Rectal smooth muscle tissue (tissue), 1 donor: ENCODE results near the gene MAPT.
A peak's percentile ranks its signal among the peaks of the same experiment; 100 is the strongest.

Experiments used
- H3K27ac ChIP-seq: one replicate; pipeline ENCODE4 v1.7.0; 2013; ENCODE audit warnings: low read depth, low read length, inconsistent platforms
- H3K27me3 ChIP-seq: one replicate; pipeline ENCODE4 v1.7.0; 2013; ENCODE audit warnings: low read length; ENCODE audit not compliant: control insufficient read depth, insufficient read depth
- H3K36me3 ChIP-seq: one replicate; pipeline ENCODE4 v1.7.0; 2013; ENCODE audit warnings: low read length; ENCODE audit not compliant: control insufficient read depth, insufficient read depth
- H3K4me1 ChIP-seq: one replicate; pipeline ENCODE4 v1.7.0; 2013; ENCODE audit warnings: low read length; ENCODE audit not compliant: control insufficient read depth, insufficient read depth
- H3K4me3 ChIP-seq: one replicate; pipeline ENCODE4 v1.7.0; 2013; ENCODE audit warnings: low read length
- H3K9ac ChIP-seq: one replicate; pipeline ENCODE4 v1.7.0; 2013; ENCODE audit warnings: low read length

MAPT gene

DNA sequence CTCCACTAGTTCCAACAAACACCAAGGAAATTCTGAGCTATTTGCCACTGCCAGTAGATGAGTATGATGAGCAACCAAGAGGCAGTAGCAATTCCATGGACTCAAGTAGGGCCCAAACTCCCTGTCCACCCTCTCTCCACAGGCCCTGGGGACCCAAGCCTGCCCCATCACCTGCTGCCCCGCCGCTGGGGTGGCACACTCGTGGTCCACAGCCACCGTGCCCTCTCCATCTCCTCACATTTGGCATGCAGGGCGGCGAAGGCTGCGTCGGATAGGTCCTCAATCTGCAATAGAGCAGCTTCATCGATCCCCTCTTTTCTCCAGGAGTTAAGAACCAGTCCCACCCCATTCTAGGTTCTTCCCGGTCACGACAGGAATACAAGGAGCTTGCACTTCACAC is 138.6 kb downstream of the MAPT start:
- no peak overlapping the region for H3K9ac ChIP-seq
- H3K36me3 ChIP-seq: peaks cover 44% of the 10 kb centered on the region
- H3K4me3 ChIP-seq: no peak overlapping the region
- H3K27ac ChIP-seq: no peak overlapping the region
- H3K27me3 ChIP-seq: no peaks in the 10 kb centered on the region
- peaks cover 7% of the 10 kb centered on the region for H3K4me1 ChIP-seq

DNA sequence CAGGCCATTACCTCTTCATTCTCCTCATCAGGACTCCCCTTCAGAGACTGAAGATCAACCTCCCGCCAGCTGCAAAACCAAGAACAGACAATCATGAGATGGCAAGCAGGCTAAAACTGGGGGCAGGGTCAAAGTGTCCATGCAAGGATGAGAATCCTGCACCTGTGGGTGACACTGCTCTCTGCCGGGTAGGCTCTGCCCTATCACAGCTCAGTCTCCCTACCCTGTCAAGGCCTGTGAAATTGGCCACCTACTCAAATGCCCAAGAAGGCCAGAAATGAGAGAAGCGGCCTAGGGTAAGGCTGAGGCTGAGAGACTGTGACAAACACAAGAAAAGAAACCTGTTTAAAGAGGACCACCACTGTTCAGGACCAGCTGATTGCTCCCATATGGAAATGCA is 139.0 kb downstream of the MAPT start:
- peaks cover 7% of the 10 kb centered on the region for H3K4me1 ChIP-seq
- H3K27ac ChIP-seq: no peak overlapping the region
- H3K4me3 ChIP-seq: no peak overlapping the region
- no peaks in the 10 kb centered on the region for H3K27me3 ChIP-seq
- no peak overlapping the region for H3K9ac ChIP-seq
- peaks cover 48% of the 10 kb centered on the region for H3K36me3 ChIP-seq

DNA sequence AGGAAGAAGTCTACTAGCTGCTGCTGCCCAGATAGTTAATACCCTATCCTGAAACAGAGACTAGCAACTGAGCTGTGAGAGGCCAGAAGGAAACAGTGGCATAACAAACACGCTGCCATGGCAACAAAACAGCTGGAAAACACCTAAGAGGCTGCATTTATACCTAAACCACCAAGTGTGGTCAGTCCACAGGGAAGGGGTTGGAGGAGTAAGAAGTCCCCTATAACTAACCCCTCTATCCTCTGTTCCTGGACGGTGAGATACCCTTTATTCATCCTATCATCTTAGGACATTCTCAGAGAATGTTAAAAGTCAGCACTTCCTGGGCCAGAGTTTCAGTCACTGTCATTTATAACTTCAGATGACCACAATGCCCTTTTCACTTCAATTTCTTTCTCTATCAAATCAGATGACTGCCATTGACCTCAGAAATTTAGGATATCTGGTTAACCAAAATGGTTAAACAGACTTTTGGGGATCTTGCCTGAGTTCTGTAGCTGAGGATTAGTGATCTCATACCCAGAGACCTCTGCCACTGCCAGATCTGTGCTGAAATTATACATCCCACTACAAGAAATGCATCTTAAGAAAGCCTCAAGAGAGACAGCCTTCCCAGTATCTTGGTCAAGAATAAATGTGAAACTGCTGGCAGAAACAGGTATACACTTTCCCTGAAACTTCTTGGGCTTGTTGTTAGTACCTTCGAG is 140.9 kb downstream of the MAPT start:
- no peak overlapping the region for H3K4me3 ChIP-seq
- no peak overlapping the region for H3K27ac ChIP-seq
- no peaks in the 10 kb centered on the region for H3K27me3 ChIP-seq
- peaks cover 58% of the 10 kb centered on the region for H3K36me3 ChIP-seq
- H3K4me1 ChIP-seq: peaks cover 10% of the 10 kb centered on the region
- H3K9ac ChIP-seq: no peak overlapping the region

DNA sequence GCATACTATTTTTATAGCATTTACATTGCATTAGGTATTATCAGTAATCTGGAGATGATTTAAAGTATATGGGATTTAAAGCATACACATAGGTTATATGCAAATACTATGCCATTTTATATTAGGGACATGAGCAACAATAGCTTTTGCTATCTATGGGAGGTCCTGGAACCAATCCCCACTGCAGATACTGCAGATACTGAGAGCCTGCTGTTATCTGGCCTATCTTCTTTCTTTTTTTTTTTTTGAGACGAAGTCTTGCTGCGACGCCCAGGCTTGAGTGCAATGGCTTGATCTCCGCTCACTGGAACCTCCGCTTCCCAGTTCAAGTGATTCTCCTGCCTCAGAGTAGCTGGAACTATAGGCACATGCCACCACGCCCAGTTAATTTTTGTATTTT is 142.1 kb downstream of the MAPT start:
- Histone ChIP-seq H3K4me1 (peaks cover 10% of the 10 kb centered on the region), H3K36me3 (peaks cover 47% of the 10 kb centered on the region), H3K9ac (no peak overlapping the region), H3K27ac (no peak overlapping the region), H3K4me3 (no peak overlapping the region), H3K27me3 (no peaks in the 10 kb centered on the region)

DNA sequence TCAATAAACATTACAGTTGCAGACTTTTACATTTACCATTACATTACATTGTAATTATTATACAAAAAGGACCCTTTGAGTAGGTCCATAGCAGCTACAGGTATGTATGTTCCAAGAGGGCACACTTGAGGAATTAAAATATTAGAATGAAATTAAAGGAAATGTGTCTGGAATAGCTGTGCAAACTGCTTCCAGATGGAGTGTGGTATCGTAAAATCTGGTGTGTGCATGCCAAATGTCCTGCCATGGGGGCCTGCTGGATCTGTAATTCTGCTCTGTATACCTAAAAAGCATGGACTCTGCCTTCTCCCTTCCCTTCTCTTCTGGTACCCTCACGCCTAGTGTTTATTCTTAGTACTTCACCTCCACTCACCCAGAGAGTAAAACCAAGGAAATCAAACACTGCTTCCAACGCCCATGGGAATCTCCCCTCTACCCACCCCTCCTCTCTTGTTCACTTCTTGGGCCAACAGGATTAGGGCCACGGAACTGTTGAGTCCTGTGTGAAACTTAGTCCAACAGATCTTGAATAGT is 143.4 kb downstream of the MAPT start:
- Histone ChIP-seq H3K27ac (no peak overlapping the region), H3K4me1 (peaks cover 10% of the 10 kb centered on the region), H3K36me3 (peaks cover 37% of the 10 kb centered on the region), H3K27me3 (no peaks in the 10 kb centered on the region), H3K9ac (no peak overlapping the region), H3K4me3 (no peak overlapping the region)

DNA sequence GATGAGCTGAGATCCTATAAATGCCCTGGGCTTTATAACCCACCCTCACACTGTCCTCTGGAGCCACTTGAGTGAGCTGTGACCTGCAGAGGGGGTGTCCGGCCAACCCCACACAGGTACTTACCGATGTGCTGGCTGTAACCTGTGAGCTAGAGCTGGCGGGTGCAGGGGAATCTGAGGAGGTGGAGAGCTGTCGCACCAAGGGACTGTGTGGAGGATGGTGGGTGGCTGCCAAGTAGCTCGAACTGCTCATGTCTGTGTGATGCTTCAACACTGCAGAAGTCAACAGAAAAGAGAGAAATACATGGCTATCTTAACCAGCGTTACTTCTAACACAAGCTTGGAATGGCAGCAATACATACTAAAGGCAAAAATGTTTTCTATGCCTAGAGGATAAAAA is 144.1 kb downstream of the MAPT start:
- Histone ChIP-seq H3K27me3 (no peaks in the 10 kb centered on the region), H3K4me1 (peaks cover 10% of the 10 kb centered on the region), H3K4me3 (no peak overlapping the region), H3K9ac (no peak overlapping the region), H3K36me3 (peaks cover 31% of the 10 kb centered on the region), H3K27ac (no peak overlapping the region)

DNA sequence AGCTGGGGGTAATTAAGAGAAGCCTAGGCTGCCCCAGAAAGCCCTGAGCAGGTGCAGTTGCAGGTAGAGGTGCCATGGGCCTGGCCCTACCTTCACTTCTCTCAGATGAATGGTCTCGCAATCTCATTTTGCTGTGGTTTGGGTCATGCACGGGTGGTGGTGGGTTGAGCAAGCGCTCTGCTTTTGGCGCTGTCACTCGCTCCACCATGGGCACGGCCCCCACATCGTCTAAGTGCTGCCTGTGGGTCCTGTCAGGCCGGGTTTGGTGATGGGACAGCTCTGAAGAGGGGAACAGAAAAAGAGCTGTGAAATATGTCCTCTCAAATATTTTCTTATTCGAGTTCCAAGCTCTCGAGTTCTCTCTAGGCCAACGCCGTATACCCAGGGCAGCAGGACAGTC is 144.6 kb downstream of the MAPT start:
- no peak overlapping the region for H3K4me3 ChIP-seq
- no peak overlapping the region for H3K9ac ChIP-seq
- H3K4me1 ChIP-seq: peaks cover 11% of the 10 kb centered on the region
- H3K27me3 ChIP-seq: no peaks in the 10 kb centered on the region
- H3K36me3 ChIP-seq: peaks cover 25% of the 10 kb centered on the region
- no peak overlapping the region for H3K27ac ChIP-seq

DNA sequence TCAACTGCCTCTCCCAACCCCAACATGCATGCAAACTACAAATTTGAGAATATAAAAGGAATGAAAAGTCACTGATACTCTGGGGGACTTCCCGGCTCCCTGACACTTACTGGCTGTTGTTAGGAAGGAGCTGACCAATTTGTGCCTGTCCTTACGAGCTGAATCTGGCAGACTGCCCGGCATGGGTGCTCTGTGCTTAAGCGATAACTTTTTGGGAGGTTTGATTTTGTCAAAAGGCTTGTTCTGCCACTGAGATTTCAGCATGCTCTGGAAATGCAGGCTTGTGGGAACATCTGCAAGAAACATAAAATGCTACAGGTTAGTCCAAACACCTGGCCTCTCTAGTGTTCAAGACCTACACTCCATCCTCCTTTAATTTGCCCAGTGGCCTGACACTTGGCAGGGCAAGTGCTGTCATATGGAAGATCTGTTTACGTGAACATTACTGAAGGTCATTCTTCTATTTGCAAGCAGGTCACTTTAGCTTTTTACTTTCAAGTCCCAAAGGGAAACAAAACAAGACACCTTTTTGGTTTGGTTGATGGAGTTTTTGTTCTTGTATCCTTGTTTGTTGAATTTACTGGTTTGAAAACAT is 145.3 kb downstream of the MAPT start:
- H3K27ac ChIP-seq: no peak overlapping the region
- peaks cover 24% of the 10 kb centered on the region for H3K36me3 ChIP-seq
- no peak overlapping the region for H3K4me3 ChIP-seq
- H3K9ac ChIP-seq: no peak overlapping the region
- H3K27me3 ChIP-seq: no peaks in the 10 kb centered on the region
- peaks cover 17% of the 10 kb centered on the region for H3K4me1 ChIP-seq

DNA sequence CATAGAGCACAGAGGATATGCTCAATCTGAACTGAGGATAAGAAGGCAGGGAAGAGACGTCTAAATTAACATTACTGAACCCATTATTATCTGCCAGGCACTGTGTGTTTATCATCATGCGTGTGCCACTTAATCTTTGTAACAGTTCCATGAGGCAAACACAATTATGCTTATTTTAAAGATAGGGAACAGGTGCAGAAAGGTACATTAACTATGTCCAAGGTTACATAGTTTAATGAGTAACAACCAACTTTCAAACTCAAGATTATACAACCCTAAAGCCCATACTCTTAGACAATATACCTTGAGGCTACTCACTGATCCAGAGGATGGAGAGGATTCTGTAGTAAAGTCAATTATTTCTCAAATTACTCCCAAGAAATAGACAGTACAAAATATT is 147.9 kb downstream of the MAPT start:
- Histone ChIP-seq H3K9ac (no peak overlapping the region), H3K4me1 (peaks cover 12% of the 10 kb centered on the region), H3K27me3 (no peaks in the 10 kb centered on the region), H3K27ac (no peak overlapping the region), H3K4me3 (no peak overlapping the region), H3K36me3 (peaks cover 24% of the 10 kb centered on the region)

DNA sequence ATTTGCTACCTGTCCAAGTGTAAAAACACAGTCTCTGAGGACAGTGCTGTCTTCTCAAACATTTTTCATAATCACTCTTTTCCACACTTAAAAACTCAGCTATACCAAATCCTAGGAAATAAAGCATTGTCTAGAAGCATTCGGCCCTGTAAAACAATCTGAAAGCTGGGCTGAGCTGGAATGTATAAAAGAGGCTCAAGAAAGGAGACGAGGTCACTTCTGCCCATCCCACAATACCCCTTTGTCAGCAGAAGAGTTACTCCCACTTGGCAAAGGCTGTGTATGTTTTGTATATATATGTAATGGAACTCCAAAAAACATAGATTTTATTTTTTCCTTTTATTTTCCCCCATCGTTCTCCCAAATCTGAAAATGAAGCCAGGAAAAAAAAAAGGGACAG is 148.6 kb downstream of the MAPT start:
- Histone ChIP-seq H3K27me3 (no peaks in the 10 kb centered on the region), H3K36me3 (peaks cover 23% of the 10 kb centered on the region), H3K9ac (no peak overlapping the region), H3K4me1 (peaks cover 12% of the 10 kb centered on the region), H3K27ac (no peak overlapping the region), H3K4me3 (no peak overlapping the region)

DNA sequence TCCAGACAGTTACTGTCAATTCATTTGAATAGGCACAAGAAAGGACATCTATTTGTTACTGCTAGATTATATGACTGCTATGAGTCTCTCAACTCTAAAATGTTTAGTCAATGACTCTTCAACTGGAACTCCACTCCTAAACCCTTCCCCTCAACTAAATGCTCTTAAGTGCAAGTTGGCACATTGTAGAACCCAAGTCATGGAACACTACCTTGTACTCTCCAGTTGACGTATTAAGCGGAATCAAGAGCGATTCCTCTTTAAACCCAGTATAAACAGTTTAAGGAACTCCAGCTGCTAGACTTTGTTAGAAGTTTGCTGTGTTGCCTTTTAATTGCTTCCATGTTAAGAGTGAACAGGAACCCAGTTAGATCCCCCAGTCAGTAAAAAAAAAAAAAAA is 149.3 kb downstream of the MAPT start:
- H3K4me1 ChIP-seq: peaks cover 12% of the 10 kb centered on the region
- no peak overlapping the region for H3K4me3 ChIP-seq
- H3K36me3 ChIP-seq: peaks cover 20% of the 10 kb centered on the region
- no peak overlapping the region for H3K9ac ChIP-seq
- H3K27me3 ChIP-seq: no peaks in the 10 kb centered on the region
- H3K27ac ChIP-seq: no peak overlapping the region

DNA sequence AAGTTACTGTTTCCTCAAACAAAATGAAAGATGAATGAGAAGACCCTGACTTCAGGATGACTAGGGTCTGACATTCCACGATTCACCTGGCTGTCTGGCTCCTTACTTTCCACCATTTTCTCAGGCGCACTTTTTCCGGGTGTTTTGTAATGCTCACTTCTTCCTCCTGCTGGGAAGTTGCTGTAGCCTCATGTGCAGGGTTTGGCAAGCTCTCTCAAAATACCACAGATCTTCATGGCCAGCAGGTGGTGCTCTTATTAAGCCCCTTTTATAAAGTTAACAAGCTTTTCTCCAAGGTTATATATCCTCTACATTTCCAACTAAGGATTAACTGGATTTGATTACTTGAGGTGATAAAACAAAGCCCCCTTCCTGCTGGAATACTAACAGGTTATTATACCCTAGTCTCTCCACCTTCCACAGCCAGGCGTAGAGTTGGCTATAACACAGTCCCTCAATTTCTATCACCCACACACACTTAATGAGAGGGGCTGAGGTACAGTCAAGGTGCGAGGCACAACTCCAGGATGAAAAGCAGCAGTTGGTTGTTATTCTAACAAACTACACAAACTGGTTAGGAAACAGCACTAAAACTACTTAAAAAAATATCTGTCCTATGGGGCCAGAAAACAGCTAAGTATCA is 150.1 kb downstream of the MAPT start:
- Histone ChIP-seq H3K36me3 (peaks cover 13% of the 10 kb centered on the region), H3K4me3 (no peak overlapping the region), H3K27ac (peak overlapping the region; percentile 29), H3K4me1 (peaks cover 12% of the 10 kb centered on the region), H3K9ac (no peak overlapping the region), H3K27me3 (no peaks in the 10 kb centered on the region)
